HepG2 (cell line): Measurements from ENCODE around the gene CARS2. TPM values are rescaled to one million over a fixed set of nuclear protein-coding genes. Genes with fewer than 3 reads are reported as not detected.

Source experiments
- ATAC-seq: fragments of 200-7000 bp; cut with Tn5 transposase; 3 replicates; pipeline ENCODE4 v1.9.1; 2020; ENCODE audit warnings: mild to moderate bottlenecking, moderate library complexity
- BruUV-seq: library from RNA; stranded (reverse); fragments of 400-500 nt; replicated peaks from 2 replicates; lab custom pipeline; 2021; lab: Mats Ljungman, UMichigan
- CTCF ChIA-PET: fragments of 300-600 bp; formaldehyde crosslinking; extraction: SDS; loops from one replicate; lab custom pipeline; 2021; ENCODE audit warnings: low total read pairs, inconsistent platforms, low intra/inter-chr PET ratio; lab: Yijun Ruan, JAX
- POLR2A ChIA-PET: fragments of 350-600 bp; sonication (Branson Sonifier 250); formaldehyde crosslinking; loops from one replicate; lab custom pipeline; 2020; ENCODE audit warnings: antibody characterized with exemption, inconsistent platforms; lab: Yijun Ruan, JAX
- DNase-seq: peaks from one replicate; pipeline ENCODE4 v3.0.0-alpha.2; 2015; ENCODE audit warnings: low spot score
- FAIRE-seq: peaks from 3 replicates; lab custom pipeline; 2011; peaks lifted over from hg19 to GRCh38; lab: Jason Lieb, UNC
- H2AFZ ChIP-seq: one replicate; pipeline ENCODE4 v1.6.1; 2011; ENCODE audit warnings: low read length, inconsistent platforms
- H3K27ac ChIP-seq: fragments of 300-600 bp; 3 replicates; pipeline ENCODE4 v1.8.0; 2011; ENCODE audit warnings: mixed run types, mild to moderate bottlenecking, mixed read lengths, low read length, inconsistent platforms; ENCODE audit not compliant: insufficient read depth; ENCODE audit errors: extremely low read length
- H3K27me3 ChIP-seq, 2 experiments: fragments of 200-600 bp in 1 of 2; 2 replicates in 1 of 2; 3 replicates in 1 of 2; pipeline versions ENCODE4 v1.6.0 to v1.8.0; 2011; ENCODE audit warnings: low read length in 2 of 2, mild to moderate bottlenecking in 2 of 2, moderate library complexity in 2 of 2, inconsistent platforms in 1 of 2; ENCODE audit not compliant: insufficient read depth in 2 of 2, control insufficient read depth in 1 of 2
- H3K36me3 ChIP-seq, 2 experiments: fragments of 200-600 bp in 1 of 2; replicated peaks in 1 of 2; 2 replicates in 1 of 2; 3 replicates in 1 of 2; pipeline versions ENCODE4 v1.5.1 to v1.8.0; 2011; ENCODE audit warnings: low read length in 2 of 2, inconsistent platforms in 1 of 2; ENCODE audit not compliant: insufficient read depth in 2 of 2, control insufficient read depth in 1 of 2
- H3K4me1 ChIP-seq: 2 replicates; pipeline ENCODE4 v1.5.1; 2012; ENCODE audit warnings: low read length, inconsistent platforms; ENCODE audit not compliant: insufficient read depth
- H3K4me2 ChIP-seq: 2 replicates; pipeline ENCODE4 v1.6.0; 2011; ENCODE audit warnings: low read depth, low read length, inconsistent platforms
- H3K4me3 ChIP-seq, 3 experiments: fragments of 200-600 bp in 1 of 3; sonication (generic), shearing (Covaris generic) in 1 of 3; replicated peaks in 1 of 3; 2 replicates each; pipeline ENCODE4 v1.5.1; 2011 to 2016; ENCODE audit warnings: low read length in 3 of 3, inconsistent platforms in 2 of 3, low read depth in 2 of 3, mild to moderate bottlenecking in 2 of 3, control low read depth in 1 of 3, mixed read lengths in 1 of 3; ENCODE audit not compliant: insufficient read depth in 1 of 3
- H3K79me2 ChIP-seq: one replicate; pipeline ENCODE4 v1.6.1; 2011; ENCODE audit warnings: low read length, inconsistent platforms; ENCODE audit not compliant: insufficient read depth
- H3K9ac ChIP-seq: 2 replicates; pipeline ENCODE4 v1.6.0; 2011; ENCODE audit warnings: mild to moderate bottlenecking, low read depth, low read length, inconsistent platforms; ENCODE audit not compliant: insufficient read depth
- H3K9me3 ChIP-seq: 2 replicates; pipeline ENCODE4 v1.5.1; 2012; ENCODE audit warnings: mild to moderate bottlenecking, low read length
- H4K20me1 ChIP-seq: 2 replicates; pipeline ENCODE4 v1.6.0; 2011; ENCODE audit warnings: inconsistent platforms, mild to moderate bottlenecking, low read length, moderate library complexity; ENCODE audit not compliant: insufficient read depth
- MAFF ChIP-seq: IDR thresholded peaks from 2 replicates; pipeline ENCODE4 v1.6.1; 2011; ENCODE audit warnings: low read depth, low read length, improper control_type of control experiment
- MAFK ChIP-seq, 2 experiments: IDR thresholded peaks in 1 of 2; conservative IDR thresholded peaks in 1 of 2; 2 replicates each; pipeline ENCODE4 v1.6.1; 2011; ENCODE audit warnings: improper control_type of control experiment in 2 of 2, low read length in 2 of 2
- NFKB2 ChIP-seq: sonication (generic); formaldehyde crosslinking; IDR thresholded peaks from 2 replicates; pipeline ENCODE4 v1.4.0; 2020; ENCODE audit warnings: missing genetic modification reagents, borderline replicate concordance
- POLR2G ChIP-seq: fragments of 200-400 bp; formaldehyde crosslinking; IDR thresholded peaks from 2 replicates; pipeline ENCODE4 v1.6.1; 2018; ENCODE audit warnings: mild to moderate bottlenecking, low read depth, low read length, moderate library complexity
- RBM22 ChIP-seq: fragments of 200-400 bp; formaldehyde crosslinking; optimal IDR thresholded peaks from 2 replicates; pipeline ENCODE3; 2017; ENCODE audit warnings: mild to moderate bottlenecking, low read length, moderate library complexity
- ZBTB26 ChIP-seq: IDR thresholded peaks from 2 replicates; pipeline ENCODE4 v1.6.1; 2016; ENCODE audit warnings: missing compliant biosample characterization, missing genetic modification reagents, borderline replicate concordance
- WGBS: methylation state at CpG from one replicate; pipeline ENCODE4 v1.1.6; 2017; ENCODE audit warnings: low lambda C conversion rate; 5-methylcytosine and 5-hydroxymethylcytosine counted together
- in situ Hi-C: cut with HindIII; loops from 2 replicates; pipeline ENCODE4 v1.10.0; 2017; ENCODE audit warnings: low pct_unique_long_range_greater_than_20kb; ENCODE audit not compliant: extremely low pct_ligation_motif_present
- intact Hi-C: fragments of 100-400 bp; cut with micrococcal nuclease; formaldehyde crosslinking; loops from one replicate; pipeline ENCODE4 v1.10.0; 2022; ENCODE audit not compliant: unreplicated experiment
- polyA plus RNA-seq, 8 experiments: library from polyadenylated mRNA; depleted of rRNA in 3 of 8; stranded (reverse) in 7 of 8; unstranded in 1 of 8; fragments of >200 nt; fragmentation: Illumina TruSeq in 4 of 8; extraction: Trizol in 4 of 8; gene quantifications; 2 replicates each; pipeline versions ENCODE4 v1.2.1 to v1.2.3, GENCODE V29; 2011 to 2016; ENCODE audit warnings: low read depth in 4 of 8, missing spikeins in 1 of 8, mixed read lengths in 1 of 8; ENCODE audit not compliant: insufficient read depth in 1 of 8
- total RNA-seq, 5 experiments: library from RNA; depleted of rRNA; stranded (reverse); fragments of >200 nt; fragmentation: Illumina TruSeq; extraction: Trizol; gene quantifications; 2 replicates each; pipeline ENCODE4 v1.2.3, GENCODE V29; 2016; ENCODE audit warnings: low read depth in 1 of 5
- TF ChIP-seq, protein P1 (sequence below): IDR thresholded peaks from 2 replicates; pipeline ENCODE4 v1.6.1; 2018; ENCODE audit warnings: missing genetic modification reagents

The CARS2 gene
- total and polyA plus RNA-seq, 2 of the 13 experiments (the other 11 are each of a cell fraction or from before 2014, with no cell fraction given) = 41.1 to 59.3 TPM

GRCh38 chr13:110641055-110642015 is 64.6 kb downstream of the CARS2 start:
- Histone ChIP-seq H3K4me3 (no peak overlapping the region), H3K9me3 (no peaks in the 10 kb centered on the region), H3K27ac (no peak overlapping the region), H3K4me1 (no peaks in the 10 kb centered on the region), H3K4me2 (no peak overlapping the region), H2AFZ (no peak overlapping the region), H3K27me3 (no peaks in the 10 kb centered on the region), H3K9ac (no peak overlapping the region), H3K79me2 (no peaks in the 10 kb centered on the region), H4K20me1 (peaks cover 4% of the 10 kb centered on the region), H3K36me3 (peaks cover 19 to 71% of the 10 kb centered on the region in 2 experiments)
- ChIA-PET POLR2A (no interaction called here), CTCF (no interaction called here)
- no peak for DNase-seq
- no peak for ATAC-seq
- no TSS peak for BruUV-seq
- 94% methylated on average over 24 of the region's 29 CpGs for WGBS
- in situ Hi-C loops (no loop called here), intact Hi-C loops (no loop called here)
- FAIRE-seq = no peak
- TF ChIP-seq MAFK (conservative IDR thresholded peaks at IDR 0.05 in 1 of 2, IDR thresholded peaks at IDR 0.05 in 1 of 2; ENCODE audit: low read length in 2 of 2) (peak; percentile 36 to 41; a peak in 2 of 4 replicates), ZBTB26 (CRISPR knock-in tag) (no peak), NFKB2 (no peak), MAFF (0 out of 2 replicates have a peak, but pooled peaks have one; percentile 11), POLR2G (0 out of 2 replicates have a peak, but pooled peaks have one; percentile 11), RBM22 (peak; percentile 60)
- TF ChIP-seq, protein P1, sequence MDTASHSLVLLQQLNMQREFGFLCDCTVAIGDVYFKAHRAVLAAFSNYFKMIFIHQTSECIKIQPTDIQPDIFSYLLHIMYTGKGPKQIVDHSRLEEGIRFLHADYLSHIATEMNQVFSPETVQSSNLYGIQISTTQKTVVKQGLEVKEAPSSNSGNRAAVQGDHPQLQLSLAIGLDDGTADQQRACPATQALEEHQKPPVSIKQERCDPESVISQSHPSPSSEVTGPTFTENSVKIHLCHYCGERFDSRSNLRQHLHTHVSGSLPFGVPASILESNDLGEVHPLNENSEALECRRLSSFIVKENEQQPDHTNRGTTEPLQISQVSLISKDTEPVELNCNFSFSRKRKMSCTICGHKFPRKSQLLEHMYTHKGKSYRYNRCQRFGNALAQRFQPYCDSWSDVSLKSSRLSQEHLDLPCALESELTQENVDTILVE = no peak
